ENCODE data around the gene ETFDH.

The ETFDH gene

DNA sequence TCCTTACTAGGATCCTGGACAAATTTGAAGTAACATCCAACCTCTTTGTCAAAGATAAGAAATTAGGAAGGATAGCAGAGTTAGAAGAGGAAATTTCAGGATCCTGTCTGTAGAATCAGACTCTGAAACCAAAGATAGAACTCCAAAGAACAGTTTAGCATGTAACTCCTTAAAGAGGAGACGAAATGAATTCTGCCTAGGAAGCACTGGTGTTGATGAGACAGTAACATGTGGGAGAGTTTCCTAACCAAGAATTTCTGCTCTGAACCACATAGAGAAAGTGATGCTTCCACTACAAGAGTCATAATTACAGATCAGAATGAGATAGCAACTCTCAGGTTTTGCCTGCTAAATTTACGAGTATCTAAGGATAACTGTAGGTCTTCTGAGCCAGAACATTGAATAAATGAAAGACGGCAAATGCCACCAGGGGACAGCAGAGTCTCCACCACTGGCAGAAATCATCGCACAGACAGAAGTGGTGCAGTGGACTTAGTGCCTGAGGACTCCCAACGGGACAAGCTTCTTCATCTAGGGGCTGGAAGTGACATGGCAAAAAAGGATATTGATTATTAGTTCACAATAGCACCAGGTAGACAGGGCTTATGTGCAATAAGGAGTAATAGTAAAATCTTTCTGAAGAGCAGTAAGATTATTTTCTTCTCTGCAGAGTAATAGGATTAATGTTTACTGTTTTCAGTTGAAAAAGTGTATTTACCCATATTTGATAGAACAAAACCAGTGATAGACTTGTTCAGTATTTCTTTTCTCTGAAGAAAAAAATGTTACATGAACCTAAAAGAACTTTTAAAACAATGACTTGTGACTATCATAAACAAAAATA is 57.8 kb downstream of the ETFDH start:
- no CpG with 5 or more reads among the region's 5 CpGs for WGBS (ENCODE audit: extremely low coverage, insufficient coverage, insufficient read length)
- no peaks in the 10 kb centered on the region for H3K79me2 ChIP-seq (ENCODE audit: control insufficient read depth, insufficient read depth, low read length, poor library complexity)
- no peaks in the 10 kb centered on the region for H3K27me3 ChIP-seq (ENCODE audit: insufficient read depth, low read length)
- no peak overlapping the region for H2BK120ac ChIP-seq (ENCODE audit: insufficient read depth, low read length, poor library complexity)
- no peaks in the 10 kb centered on the region for H3K36me3 ChIP-seq (ENCODE audit: control insufficient read depth in 1 of 2, insufficient read depth in 2 of 2, low read length in 2 of 2)
- H2AK5ac ChIP-seq (ENCODE audit: low read length), result no peak overlapping the region
- no peaks in the 10 kb centered on the region for H3K9me3 ChIP-seq (ENCODE audit: insufficient read depth, low read depth, low read length)
- no peak overlapping the region for H4K8ac ChIP-seq (ENCODE audit: low read depth, low read length)
- no peak overlapping the region for H3K27ac ChIP-seq (ENCODE audit: low read depth, low read length)
- no peak overlapping the region for H3K4me2 ChIP-seq (ENCODE audit: low read length)
- no peak overlapping the region for H2BK12ac ChIP-seq (ENCODE audit: low read length)
- no peak overlapping the region for H3K14ac ChIP-seq (ENCODE audit: low read length)
- no peak overlapping the region for H3K18ac ChIP-seq (ENCODE audit: low read length)
- H3K4me3 ChIP-seq (ENCODE audit: low read depth, low read length), result no peak overlapping the region
- H4K91ac ChIP-seq (ENCODE audit: low read depth, low read length), result no peak overlapping the region
- H2AFZ ChIP-seq (ENCODE audit: insufficient read depth, low read length, poor library complexity), result no peak overlapping the region
- no peak overlapping the region for H3K23ac ChIP-seq (ENCODE audit: low read length)
- peak; percentile 56 to 80 for DNase-seq
- H3K9ac ChIP-seq (ENCODE audit: low read length), result no peak overlapping the region
- H2BK5ac ChIP-seq (ENCODE audit: low read depth, low read length, poor library complexity), result no peak overlapping the region
- no peaks in the 10 kb centered on the region for H3K4me1 ChIP-seq (ENCODE audit: control insufficient read depth in 1 of 2, insufficient read depth in 2 of 2, low read length in 2 of 2)
- H3K79me1 ChIP-seq (ENCODE audit: low read length), result no peaks in the 10 kb centered on the region
- no peak overlapping the region for H3K4ac ChIP-seq (ENCODE audit: low read depth, low read length)
- H4K12ac ChIP-seq (ENCODE audit: low read depth, low read length), result no peak overlapping the region

DNA sequence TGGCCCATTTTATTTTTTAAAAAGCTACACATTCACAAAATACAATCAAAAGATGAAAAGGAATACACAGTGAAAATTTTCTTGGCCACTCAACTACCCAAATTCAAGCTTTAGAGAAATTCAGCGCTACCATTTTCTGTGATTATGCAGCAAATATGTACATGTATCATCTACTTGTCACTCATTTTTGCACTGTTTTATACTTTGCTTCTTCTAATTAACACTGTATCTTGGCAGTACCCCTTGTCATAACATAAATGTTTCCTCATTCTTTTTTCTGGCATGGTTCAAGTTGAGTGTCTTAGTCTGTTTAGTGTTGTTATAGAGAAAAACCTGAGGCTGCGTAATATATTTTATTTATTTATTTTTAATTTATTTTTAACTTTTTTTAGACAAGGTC is 66.8 kb downstream of the ETFDH start:
- Histone ChIP-seq H3K79me2 (ENCODE audit: control insufficient read depth, insufficient read depth, low read length, poor library complexity) (no peaks in the 10 kb centered on the region), H4K12ac (ENCODE audit: low read depth, low read length) (no peak overlapping the region), H2BK120ac (ENCODE audit: insufficient read depth, low read length, poor library complexity) (no peak overlapping the region), H3K18ac (ENCODE audit: low read length) (no peak overlapping the region), H3K27ac (ENCODE audit: low read depth, low read length) (no peak overlapping the region), H2BK5ac (ENCODE audit: low read depth, low read length, poor library complexity) (no peak overlapping the region), H3K9ac (ENCODE audit: low read length) (no peak overlapping the region), H3K23ac (ENCODE audit: low read length) (no peak overlapping the region), H3K14ac (ENCODE audit: low read length) (no peak overlapping the region), H3K4me1 (ENCODE audit: control insufficient read depth in 1 of 2, insufficient read depth in 2 of 2, low read length in 2 of 2) (peaks cover 0 to 3% of the 10 kb centered on the region in 2 experiments), H2BK12ac (ENCODE audit: low read length) (no peak overlapping the region), H3K79me1 (ENCODE audit: low read length) (no peaks in the 10 kb centered on the region), H3K4me3 (ENCODE audit: low read depth, low read length) (no peak overlapping the region), H2AFZ (ENCODE audit: insufficient read depth, low read length, poor library complexity) (no peak overlapping the region), H3K4ac (ENCODE audit: low read depth, low read length) (no peak overlapping the region), H4K91ac (ENCODE audit: low read depth, low read length) (no peak overlapping the region), H3K27me3 (ENCODE audit: insufficient read depth, low read length) (no peaks in the 10 kb centered on the region), H3K9me3 (ENCODE audit: insufficient read depth, low read depth, low read length) (no peaks in the 10 kb centered on the region), H3K36me3 (ENCODE audit: control insufficient read depth in 1 of 2, insufficient read depth in 2 of 2, low read length in 2 of 2) (no peaks in the 10 kb centered on the region), H3K4me2 (ENCODE audit: low read length) (no peak overlapping the region), H4K8ac (ENCODE audit: low read depth, low read length) (no peak overlapping the region), H2AK5ac (ENCODE audit: low read length) (no peak overlapping the region)
- no CpG with 5 or more reads among the region's 2 CpGs for whole genome bisulfite sequencing (ENCODE audit: extremely low coverage, insufficient coverage, insufficient read length)
- DNase-seq, result no peak

DNA sequence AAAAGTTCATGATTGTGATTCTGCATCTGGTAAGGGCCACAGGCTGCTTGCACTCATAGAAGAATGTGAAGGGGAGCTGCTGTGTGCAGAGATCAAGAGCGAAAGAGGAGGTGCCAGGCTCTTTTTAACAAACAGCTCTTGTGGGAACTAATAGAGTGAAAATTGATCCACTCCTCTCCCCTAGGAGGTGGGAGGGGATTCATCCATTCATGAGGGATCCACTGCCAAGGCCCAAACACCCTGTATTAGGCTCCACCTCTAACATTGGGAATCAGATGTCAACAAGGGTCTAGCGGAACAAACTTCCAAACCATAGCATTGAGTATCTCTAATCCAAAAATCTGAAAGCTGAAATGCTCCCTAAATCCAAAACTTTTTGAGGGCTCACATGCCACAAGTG is 67.5 kb downstream of the ETFDH start:
- no CpG with 5 or more reads among the region's 2 CpGs for WGBS (ENCODE audit: extremely low coverage, insufficient coverage, insufficient read length)
- H2AK5ac ChIP-seq (ENCODE audit: low read length), result no peak overlapping the region
- H3K79me2 ChIP-seq (ENCODE audit: control insufficient read depth, insufficient read depth, low read length, poor library complexity), result no peaks in the 10 kb centered on the region
- H3K4me3 ChIP-seq (ENCODE audit: low read depth, low read length), result no peak overlapping the region
- peaks cover 0 to 3% of the 10 kb centered on the region in 2 experiments for H3K4me1 ChIP-seq (ENCODE audit: control insufficient read depth in 1 of 2, insufficient read depth in 2 of 2, low read length in 2 of 2)
- no peak overlapping the region for H4K8ac ChIP-seq (ENCODE audit: low read depth, low read length)
- no peak overlapping the region for H2BK12ac ChIP-seq (ENCODE audit: low read length)
- H3K79me1 ChIP-seq (ENCODE audit: low read length), result no peaks in the 10 kb centered on the region
- H3K27me3 ChIP-seq (ENCODE audit: insufficient read depth, low read length), result no peaks in the 10 kb centered on the region
- no peak overlapping the region for H2BK5ac ChIP-seq (ENCODE audit: low read depth, low read length, poor library complexity)
- H4K91ac ChIP-seq (ENCODE audit: low read depth, low read length), result no peak overlapping the region
- H3K9me3 ChIP-seq (ENCODE audit: insufficient read depth, low read depth, low read length), result no peaks in the 10 kb centered on the region
- no peaks in the 10 kb centered on the region for H3K36me3 ChIP-seq (ENCODE audit: control insufficient read depth in 1 of 2, insufficient read depth in 2 of 2, low read length in 2 of 2)
- H3K4ac ChIP-seq (ENCODE audit: low read depth, low read length), result no peak overlapping the region
- H3K27ac ChIP-seq (ENCODE audit: low read depth, low read length), result no peak overlapping the region
- no peak overlapping the region for H3K9ac ChIP-seq (ENCODE audit: low read length)
- H2BK120ac ChIP-seq (ENCODE audit: insufficient read depth, low read length, poor library complexity), result no peak overlapping the region
- H3K18ac ChIP-seq (ENCODE audit: low read length), result no peak overlapping the region
- H4K12ac ChIP-seq (ENCODE audit: low read depth, low read length), result no peak overlapping the region
- H3K23ac ChIP-seq (ENCODE audit: low read length), result no peak overlapping the region
- no peak overlapping the region for H3K4me2 ChIP-seq (ENCODE audit: low read length)
- no peak overlapping the region for H2AFZ ChIP-seq (ENCODE audit: insufficient read depth, low read length, poor library complexity)
- H3K14ac ChIP-seq (ENCODE audit: low read length), result no peak overlapping the region
- no peak for DNase-seq

DNA sequence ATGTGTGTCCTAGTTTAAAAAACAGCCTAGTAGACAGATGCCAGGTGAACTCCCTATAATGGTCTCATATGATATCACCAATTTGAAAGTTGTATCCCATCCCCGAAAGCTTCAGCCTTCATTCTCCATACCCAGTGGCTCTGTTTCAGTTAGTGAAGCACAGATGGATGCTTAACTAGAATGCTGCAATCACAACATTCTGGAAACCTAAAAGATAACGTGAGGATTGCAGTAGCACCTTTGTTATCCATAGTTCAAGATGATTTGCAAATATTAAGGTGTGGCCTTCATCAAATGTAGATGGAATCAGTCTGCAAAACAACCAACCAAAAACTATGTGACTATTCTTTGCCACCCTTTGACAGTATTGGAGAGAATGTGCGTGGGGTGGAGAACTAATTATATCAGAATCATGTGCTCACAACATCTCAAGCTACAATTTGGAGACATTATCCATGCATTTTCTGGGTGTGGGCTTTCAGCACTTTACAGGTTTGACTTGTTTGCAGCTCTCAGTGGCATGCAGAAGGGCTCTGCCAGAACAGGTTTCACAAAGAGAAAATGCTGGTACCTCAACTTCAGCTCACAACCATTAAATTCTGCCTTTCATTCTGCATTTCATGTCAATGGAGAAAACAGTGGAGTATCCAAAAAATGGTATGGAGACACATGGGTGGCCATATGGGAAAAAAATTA is 69.4 kb downstream of the ETFDH start:
- Histone ChIP-seq H2AFZ (ENCODE audit: insufficient read depth, low read length, poor library complexity) (no peak overlapping the region), H4K91ac (ENCODE audit: low read depth, low read length) (no peak overlapping the region), H3K4me3 (ENCODE audit: low read depth, low read length) (no peak overlapping the region), H3K27ac (ENCODE audit: low read depth, low read length) (no peak overlapping the region), H3K4me1 (ENCODE audit: control insufficient read depth in 1 of 2, insufficient read depth in 2 of 2, low read length in 2 of 2) (peaks cover 0 to 3% of the 10 kb centered on the region in 2 experiments), H3K79me1 (ENCODE audit: low read length) (no peaks in the 10 kb centered on the region), H4K12ac (ENCODE audit: low read depth, low read length) (no peak overlapping the region), H2AK5ac (ENCODE audit: low read length) (no peak overlapping the region), H3K23ac (ENCODE audit: low read length) (no peak overlapping the region), H4K8ac (ENCODE audit: low read depth, low read length) (no peak overlapping the region), H2BK5ac (ENCODE audit: low read depth, low read length, poor library complexity) (no peak overlapping the region), H2BK12ac (ENCODE audit: low read length) (no peak overlapping the region), H3K9ac (ENCODE audit: low read length) (no peak overlapping the region), H3K18ac (ENCODE audit: low read length) (no peak overlapping the region), H3K9me3 (ENCODE audit: insufficient read depth, low read depth, low read length) (no peaks in the 10 kb centered on the region), H3K36me3 (ENCODE audit: control insufficient read depth in 1 of 2, insufficient read depth in 2 of 2, low read length in 2 of 2) (no peaks in the 10 kb centered on the region), H3K79me2 (ENCODE audit: control insufficient read depth, insufficient read depth, low read length, poor library complexity) (no peaks in the 10 kb centered on the region), H3K14ac (ENCODE audit: low read length) (no peak overlapping the region), H3K4me2 (ENCODE audit: low read length) (peak overlapping the region; percentile 34), H3K4ac (ENCODE audit: low read depth, low read length) (no peak overlapping the region), H2BK120ac (ENCODE audit: insufficient read depth, low read length, poor library complexity) (no peak overlapping the region), H3K27me3 (ENCODE audit: insufficient read depth, low read length) (no peaks in the 10 kb centered on the region)
- no CpG with 5 or more reads among the region's 3 CpGs for WGBS (ENCODE audit: extremely low coverage, insufficient coverage, insufficient read length)
- DNase-seq, result peak; percentile 75 to 92

Data from trophoblast cell (in vitro differentiated cells and primary cell).